Measurements from ENCODE around the gene CACNA2D4. TPM values are rescaled to one million over a fixed set of nuclear protein-coding genes. Genes with fewer than 3 reads are reported as not detected.

Gene CACNA2D4
- total and polyA plus RNA-seq, 2 donors (not counting 3 experiments of a cell fraction or from before 2014, with no cell fraction given): 0.58 to 0.73 TPM

DNA sequence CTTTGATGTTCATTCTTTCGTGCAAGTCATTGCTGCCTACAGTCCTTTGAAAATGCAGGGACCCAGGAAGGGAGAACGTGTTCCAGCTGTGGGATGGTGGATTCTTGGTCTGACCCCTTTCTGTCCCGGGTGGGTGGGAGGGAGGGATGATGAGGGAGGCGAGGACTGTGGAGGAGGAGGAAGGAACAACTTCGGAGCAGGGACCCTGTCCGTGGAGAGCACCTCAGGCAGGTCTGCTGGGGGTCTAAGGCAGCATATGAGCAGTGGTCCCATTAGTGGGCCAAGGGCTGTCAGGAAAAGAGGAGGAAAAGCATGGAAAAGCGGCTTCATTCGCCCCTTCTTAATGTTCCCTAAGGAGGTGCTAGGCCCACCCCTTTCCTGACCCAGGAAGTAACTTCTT lies 36.0 kb downstream of the CACNA2D4 start:
- H3K4me2 ChIP-seq (ENCODE audit: insufficient read depth, low read length): no peak overlapping the region
- no peaks in the 10 kb centered on the region for H3K9me1 ChIP-seq (replicated peaks; ENCODE audit: control insufficient read depth, extremely low read depth, insufficient read depth, low read length)
- H3K36me3 ChIP-seq (ENCODE audit: control insufficient read depth in 2 of 2, extremely low read depth in 1 of 2, insufficient read depth in 2 of 2, low read length in 2 of 2): no peaks in the 10 kb centered on the region
- dilution Hi-C loops (cut with MboI; ENCODE audit: extremely low pct_ligation_motif_present, low sequenced_read_pairs): no loop called here
- ChIA-PET POLR2A (no interaction called here), CTCF (no interaction called here)
- no peak overlapping the region for H3K27ac ChIP-seq (ENCODE audit: insufficient read depth, low read depth, low read length)
- H3K9me3 ChIP-seq (replicated peaks; ENCODE audit: control insufficient read depth, insufficient read depth, low read length): no peaks in the 10 kb centered on the region
- no peaks in the 10 kb centered on the region for H4K20me1 ChIP-seq (replicated peaks; ENCODE audit: control insufficient read depth, extremely low read depth, insufficient read depth, low read length)
- no peaks in the 10 kb centered on the region for H3K4me1 ChIP-seq (ENCODE audit: control insufficient read depth, extremely low read depth, insufficient read depth, low read length)
- H3K9ac ChIP-seq (replicated peaks; ENCODE audit: extremely low read depth, insufficient read depth, low read length): no peak overlapping the region
- no peak overlapping the region for H3K4me3 ChIP-seq (replicated peaks in 1 of 3; ENCODE audit: insufficient read depth in 1 of 3, low read depth in 1 of 3, low read length in 3 of 3)
- DNase-seq (ENCODE audit: low read depth, low spot score) (no peak), FAIRE-seq (no peak)
- intact Hi-C loops (cut with micrococcal nuclease): no loop called here
- no TSS peak for BruUV-seq (replicated peaks)
- H3K27me3 ChIP-seq (ENCODE audit: control insufficient read depth in 2 of 2, insufficient read depth in 2 of 2, low read length in 2 of 2): no peaks in the 10 kb centered on the region
- TF ChIP-seq JUN (IDR thresholded peaks at IDR 0.05; ENCODE audit: borderline replicate concordance, insufficient read depth, insufficient read length, low read depth): no peak
- no peak overlapping the region for H2AFZ ChIP-seq (ENCODE audit: low read depth, low read length)
- no peaks in the 10 kb centered on the region for H3K79me2 ChIP-seq (ENCODE audit: control insufficient read depth, insufficient read depth, low read length)

DNA sequence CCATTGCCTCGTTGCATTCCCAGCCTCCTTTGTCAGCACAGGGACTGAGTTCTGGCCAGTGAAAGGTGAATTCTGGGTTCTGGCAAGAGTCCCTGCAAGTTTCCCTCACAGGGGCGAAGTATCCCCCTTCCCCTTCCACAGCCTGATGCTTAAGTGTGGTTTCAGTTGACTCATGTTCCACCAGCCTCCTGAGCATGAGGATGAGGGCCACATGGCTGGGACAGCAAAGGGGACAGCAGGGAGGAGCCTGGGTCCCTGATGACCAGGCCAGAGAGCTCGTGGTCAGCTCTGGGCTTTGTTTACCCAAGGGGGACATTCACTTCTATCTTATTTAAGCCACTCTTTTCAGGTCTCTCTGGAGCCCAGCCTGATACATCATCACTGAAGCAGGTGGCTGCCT lies 36.5 kb downstream of the CACNA2D4 start:
- H3K79me2 ChIP-seq (ENCODE audit: control insufficient read depth, insufficient read depth, low read length): no peaks in the 10 kb centered on the region
- H3K9me3 ChIP-seq (replicated peaks; ENCODE audit: control insufficient read depth, insufficient read depth, low read length): no peaks in the 10 kb centered on the region
- no peaks in the 10 kb centered on the region for H3K27me3 ChIP-seq (ENCODE audit: control insufficient read depth in 2 of 2, insufficient read depth in 2 of 2, low read length in 2 of 2)
- ChIA-PET POLR2A (no interaction called here), CTCF (no interaction called here)
- H3K4me1 ChIP-seq (ENCODE audit: control insufficient read depth, extremely low read depth, insufficient read depth, low read length): no peaks in the 10 kb centered on the region
- no peaks in the 10 kb centered on the region for H4K20me1 ChIP-seq (replicated peaks; ENCODE audit: control insufficient read depth, extremely low read depth, insufficient read depth, low read length)
- no peak overlapping the region for H2AFZ ChIP-seq (ENCODE audit: low read depth, low read length)
- dilution Hi-C loops (cut with MboI; ENCODE audit: extremely low pct_ligation_motif_present, low sequenced_read_pairs) (no loop called here), intact Hi-C loops (cut with micrococcal nuclease) (no loop called here)
- no peak overlapping the region for H3K4me3 ChIP-seq (replicated peaks in 1 of 3; ENCODE audit: insufficient read depth in 1 of 3, low read depth in 1 of 3, low read length in 3 of 3)
- no peak overlapping the region for H3K4me2 ChIP-seq (ENCODE audit: insufficient read depth, low read length)
- H3K9me1 ChIP-seq (replicated peaks; ENCODE audit: control insufficient read depth, extremely low read depth, insufficient read depth, low read length): no peaks in the 10 kb centered on the region
- DNase-seq (ENCODE audit: low read depth, low spot score) (no peak), FAIRE-seq (no peak)
- H3K36me3 ChIP-seq (ENCODE audit: control insufficient read depth in 2 of 2, extremely low read depth in 1 of 2, insufficient read depth in 2 of 2, low read length in 2 of 2): no peaks in the 10 kb centered on the region
- H3K27ac ChIP-seq (ENCODE audit: insufficient read depth, low read depth, low read length): no peak overlapping the region
- BruUV-seq (replicated peaks): no TSS peak
- no peak for TF ChIP-seq JUN (IDR thresholded peaks at IDR 0.05; ENCODE audit: borderline replicate concordance, insufficient read depth, insufficient read length, low read depth)
- no peak for TF ChIP-seq FOS (IDR thresholded peaks at IDR 0.05; ENCODE audit: borderline replicate concordance, insufficient read depth, low read length)
- no peak for TF ChIP-seq POLR2AphosphoS5 (IDR thresholded peaks at IDR 0.05; ENCODE audit: insufficient read depth, low read depth, low read length)
- TF ChIP-seq, protein P1, sequence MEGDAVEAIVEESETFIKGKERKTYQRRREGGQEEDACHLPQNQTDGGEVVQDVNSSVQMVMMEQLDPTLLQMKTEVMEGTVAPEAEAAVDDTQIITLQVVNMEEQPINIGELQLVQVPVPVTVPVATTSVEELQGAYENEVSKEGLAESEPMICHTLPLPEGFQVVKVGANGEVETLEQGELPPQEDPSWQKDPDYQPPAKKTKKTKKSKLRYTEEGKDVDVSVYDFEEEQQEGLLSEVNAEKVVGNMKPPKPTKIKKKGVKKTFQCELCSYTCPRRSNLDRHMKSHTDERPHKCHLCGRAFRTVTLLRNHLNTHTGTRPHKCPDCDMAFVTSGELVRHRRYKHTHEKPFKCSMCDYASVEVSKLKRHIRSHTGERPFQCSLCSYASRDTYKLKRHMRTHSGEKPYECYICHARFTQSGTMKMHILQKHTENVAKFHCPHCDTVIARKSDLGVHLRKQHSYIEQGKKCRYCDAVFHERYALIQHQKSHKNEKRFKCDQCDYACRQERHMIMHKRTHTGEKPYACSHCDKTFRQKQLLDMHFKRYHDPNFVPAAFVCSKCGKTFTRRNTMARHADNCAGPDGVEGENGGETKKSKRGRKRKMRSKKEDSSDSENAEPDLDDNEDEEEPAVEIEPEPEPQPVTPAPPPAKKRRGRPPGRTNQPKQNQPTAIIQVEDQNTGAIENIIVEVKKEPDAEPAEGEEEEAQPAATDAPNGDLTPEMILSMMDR (IDR thresholded peaks at IDR 0.05; ENCODE audit: extremely low read depth in 1 of 2, insufficient read depth in 1 of 2, low read depth in 1 of 2, low read length in 2 of 2): no peak
- TF ChIP-seq, protein P2, sequence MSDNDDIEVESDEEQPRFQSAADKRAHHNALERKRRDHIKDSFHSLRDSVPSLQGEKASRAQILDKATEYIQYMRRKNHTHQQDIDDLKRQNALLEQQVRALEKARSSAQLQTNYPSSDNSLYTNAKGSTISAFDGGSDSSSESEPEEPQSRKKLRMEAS (IDR thresholded peaks at IDR 0.05; ENCODE audit: insufficient read depth, insufficient read length): no peak
- no peak for TF ChIP-seq EZH2 (IDR thresholded peaks at IDR 0.05; ENCODE audit: borderline replicate concordance, low read depth, low read length, severe bottlenecking)
- no peak for TF ChIP-seq POLR2A (IDR thresholded peaks at IDR 0.05; ENCODE audit: low read depth, low read length)
- TF ChIP-seq MYC (IDR thresholded peaks at IDR 0.05; ENCODE audit: low read depth, low read length): no peak
- no peak for TF ChIP-seq GATA2 (IDR thresholded peaks at IDR 0.05; ENCODE audit: insufficient read depth, insufficient read length, low read depth, low read length)
- no peak overlapping the region for H3K9ac ChIP-seq (replicated peaks; ENCODE audit: extremely low read depth, insufficient read depth, low read length)

All from endothelial cell of umbilical vein (primary cell).